Neural cell (in vitro differentiated cells): Measurements from ENCODE around the gene NRF1.

Source experiments
- EP300 ChIP-seq: fragments of 450-650 bp; conservative IDR thresholded peaks from 2 replicates; pipeline ENCODE4 v1.6.1; 2014; ENCODE audit warnings: antibody characterized with exemption, mild to moderate bottlenecking, moderate library complexity; ENCODE audit not compliant: poor library complexity, severe bottlenecking
- MXI1 ChIP-seq: fragments of 450-650 bp; conservative IDR thresholded peaks from 2 replicates; pipeline ENCODE4 v1.6.1; 2014; ENCODE audit warnings: antibody characterized with exemption, mild to moderate bottlenecking; ENCODE audit not compliant: poor library complexity, severe bottlenecking
- POLR2AphosphoS5 ChIP-seq: IDR thresholded peaks from 2 replicates; pipeline ENCODE4 v1.6.1; 2012
- RAD21 ChIP-seq: fragments of 450-650 bp; conservative IDR thresholded peaks from 2 replicates; pipeline ENCODE4 v1.6.1; 2014; ENCODE audit warnings: antibody characterized with exemption, mild to moderate bottlenecking, moderate library complexity
- TAF1 ChIP-seq: IDR thresholded peaks from 2 replicates; pipeline ENCODE4 v1.6.1; 2012; ENCODE audit warnings: low read depth
- TF ChIP-seq, protein P1 (sequence below): IDR thresholded peaks from 2 replicates; pipeline ENCODE4 v1.6.1; 2012; ENCODE audit warnings: borderline replicate concordance
- TF ChIP-seq, protein P2 (sequence below): fragments of 450-650 bp; IDR thresholded peaks from 2 replicates; pipeline ENCODE4 v1.5.1; 2014; ENCODE audit warnings: antibody characterized with exemption, mild to moderate bottlenecking, moderate library complexity; ENCODE audit not compliant: poor library complexity, severe bottlenecking

DNA sequence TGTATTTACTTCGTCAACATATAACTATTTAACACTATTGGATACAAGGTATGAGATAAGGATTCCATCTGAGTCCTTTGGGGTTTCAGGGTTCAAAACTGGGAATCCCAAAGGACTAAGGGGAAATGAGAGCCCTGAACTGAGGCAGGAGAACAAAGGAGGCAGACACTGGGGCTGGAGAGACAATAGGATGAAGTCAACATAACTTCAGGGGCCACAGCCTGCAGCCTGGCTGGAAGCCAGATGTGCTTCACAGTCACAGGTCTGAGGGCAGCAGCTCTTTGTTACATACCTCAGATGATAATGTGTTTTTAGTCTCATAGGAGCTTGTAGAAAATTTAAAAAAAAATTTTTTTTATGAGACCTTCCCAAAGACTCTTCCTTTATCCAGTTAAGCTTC lies 73.3 kb downstream of the NRF1 start:
- TF ChIP-seq, protein P1, sequence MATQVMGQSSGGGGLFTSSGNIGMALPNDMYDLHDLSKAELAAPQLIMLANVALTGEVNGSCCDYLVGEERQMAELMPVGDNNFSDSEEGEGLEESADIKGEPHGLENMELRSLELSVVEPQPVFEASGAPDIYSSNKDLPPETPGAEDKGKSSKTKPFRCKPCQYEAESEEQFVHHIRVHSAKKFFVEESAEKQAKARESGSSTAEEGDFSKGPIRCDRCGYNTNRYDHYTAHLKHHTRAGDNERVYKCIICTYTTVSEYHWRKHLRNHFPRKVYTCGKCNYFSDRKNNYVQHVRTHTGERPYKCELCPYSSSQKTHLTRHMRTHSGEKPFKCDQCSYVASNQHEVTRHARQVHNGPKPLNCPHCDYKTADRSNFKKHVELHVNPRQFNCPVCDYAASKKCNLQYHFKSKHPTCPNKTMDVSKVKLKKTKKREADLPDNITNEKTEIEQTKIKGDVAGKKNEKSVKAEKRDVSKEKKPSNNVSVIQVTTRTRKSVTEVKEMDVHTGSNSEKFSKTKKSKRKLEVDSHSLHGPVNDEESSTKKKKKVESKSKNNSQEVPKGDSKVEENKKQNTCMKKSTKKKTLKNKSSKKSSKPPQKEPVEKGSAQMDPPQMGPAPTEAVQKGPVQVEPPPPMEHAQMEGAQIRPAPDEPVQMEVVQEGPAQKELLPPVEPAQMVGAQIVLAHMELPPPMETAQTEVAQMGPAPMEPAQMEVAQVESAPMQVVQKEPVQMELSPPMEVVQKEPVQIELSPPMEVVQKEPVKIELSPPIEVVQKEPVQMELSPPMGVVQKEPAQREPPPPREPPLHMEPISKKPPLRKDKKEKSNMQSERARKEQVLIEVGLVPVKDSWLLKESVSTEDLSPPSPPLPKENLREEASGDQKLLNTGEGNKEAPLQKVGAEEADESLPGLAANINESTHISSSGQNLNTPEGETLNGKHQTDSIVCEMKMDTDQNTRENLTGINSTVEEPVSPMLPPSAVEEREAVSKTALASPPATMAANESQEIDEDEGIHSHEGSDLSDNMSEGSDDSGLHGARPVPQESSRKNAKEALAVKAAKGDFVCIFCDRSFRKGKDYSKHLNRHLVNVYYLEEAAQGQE = no peak
- TF ChIP-seq TAF1 (no peak), RAD21 (no peak), EP300 (no peak), POLR2AphosphoS5 (no peak), MXI1 (no peak)
- TF ChIP-seq, protein P2, sequence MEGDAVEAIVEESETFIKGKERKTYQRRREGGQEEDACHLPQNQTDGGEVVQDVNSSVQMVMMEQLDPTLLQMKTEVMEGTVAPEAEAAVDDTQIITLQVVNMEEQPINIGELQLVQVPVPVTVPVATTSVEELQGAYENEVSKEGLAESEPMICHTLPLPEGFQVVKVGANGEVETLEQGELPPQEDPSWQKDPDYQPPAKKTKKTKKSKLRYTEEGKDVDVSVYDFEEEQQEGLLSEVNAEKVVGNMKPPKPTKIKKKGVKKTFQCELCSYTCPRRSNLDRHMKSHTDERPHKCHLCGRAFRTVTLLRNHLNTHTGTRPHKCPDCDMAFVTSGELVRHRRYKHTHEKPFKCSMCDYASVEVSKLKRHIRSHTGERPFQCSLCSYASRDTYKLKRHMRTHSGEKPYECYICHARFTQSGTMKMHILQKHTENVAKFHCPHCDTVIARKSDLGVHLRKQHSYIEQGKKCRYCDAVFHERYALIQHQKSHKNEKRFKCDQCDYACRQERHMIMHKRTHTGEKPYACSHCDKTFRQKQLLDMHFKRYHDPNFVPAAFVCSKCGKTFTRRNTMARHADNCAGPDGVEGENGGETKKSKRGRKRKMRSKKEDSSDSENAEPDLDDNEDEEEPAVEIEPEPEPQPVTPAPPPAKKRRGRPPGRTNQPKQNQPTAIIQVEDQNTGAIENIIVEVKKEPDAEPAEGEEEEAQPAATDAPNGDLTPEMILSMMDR = no peak
